ENCODE results near the gene KCNQ1OT1.

DNA sequence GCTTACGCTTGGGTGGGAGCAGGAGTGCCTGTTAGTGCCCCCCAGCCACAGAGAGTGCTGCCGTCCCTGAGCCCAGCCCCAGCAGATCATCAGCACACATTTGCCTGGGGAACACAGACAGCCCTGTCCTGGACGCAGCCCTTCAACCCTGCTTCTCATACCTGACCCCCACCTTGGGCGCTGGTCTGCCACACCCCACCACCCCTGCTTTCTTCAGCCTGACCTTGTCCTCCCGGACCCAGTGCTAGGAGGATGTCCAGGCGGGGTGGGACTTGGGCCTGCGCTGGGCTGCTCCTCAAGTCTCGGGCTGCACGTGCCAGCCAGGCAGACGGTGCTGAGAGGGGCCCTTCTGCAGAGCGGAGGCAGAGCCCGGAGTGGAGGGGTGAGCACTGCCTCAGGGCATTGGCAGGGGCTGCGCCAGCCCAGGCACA is 119.2 kb downstream of the KCNQ1OT1 start:
- TF ChIP-seq, protein P1, sequence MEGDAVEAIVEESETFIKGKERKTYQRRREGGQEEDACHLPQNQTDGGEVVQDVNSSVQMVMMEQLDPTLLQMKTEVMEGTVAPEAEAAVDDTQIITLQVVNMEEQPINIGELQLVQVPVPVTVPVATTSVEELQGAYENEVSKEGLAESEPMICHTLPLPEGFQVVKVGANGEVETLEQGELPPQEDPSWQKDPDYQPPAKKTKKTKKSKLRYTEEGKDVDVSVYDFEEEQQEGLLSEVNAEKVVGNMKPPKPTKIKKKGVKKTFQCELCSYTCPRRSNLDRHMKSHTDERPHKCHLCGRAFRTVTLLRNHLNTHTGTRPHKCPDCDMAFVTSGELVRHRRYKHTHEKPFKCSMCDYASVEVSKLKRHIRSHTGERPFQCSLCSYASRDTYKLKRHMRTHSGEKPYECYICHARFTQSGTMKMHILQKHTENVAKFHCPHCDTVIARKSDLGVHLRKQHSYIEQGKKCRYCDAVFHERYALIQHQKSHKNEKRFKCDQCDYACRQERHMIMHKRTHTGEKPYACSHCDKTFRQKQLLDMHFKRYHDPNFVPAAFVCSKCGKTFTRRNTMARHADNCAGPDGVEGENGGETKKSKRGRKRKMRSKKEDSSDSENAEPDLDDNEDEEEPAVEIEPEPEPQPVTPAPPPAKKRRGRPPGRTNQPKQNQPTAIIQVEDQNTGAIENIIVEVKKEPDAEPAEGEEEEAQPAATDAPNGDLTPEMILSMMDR (conservative IDR thresholded peaks at IDR 0.05; ENCODE audit: low read length), result no peak
- TF ChIP-seq EZH2phosphoT487 (IDR thresholded peaks at IDR 0.05; ENCODE audit: borderline replicate concordance), result no peak

Data from Loucy (cell line).